HepG2 (cell line): ENCODE measurements around the gene TDRD10.
A peak's percentile ranks its signal among the peaks of the same experiment; 100 is the strongest.

Experiments
- EZH2 ChIP-seq: conservative IDR thresholded peaks from 2 replicates; pipeline ENCODE4 v1.6.1; 2012; ENCODE audit warnings: mild to moderate bottlenecking, low read depth, low read length, moderate library complexity
- IRF2 ChIP-seq: IDR thresholded peaks from 2 replicates; pipeline ENCODE4 v1.6.1; 2018; ENCODE audit warnings: missing genetic modification reagents, missing compliant biosample characterization
- NR3C1 ChIP-seq: sonication (generic); formaldehyde crosslinking; IDR thresholded peaks from 2 replicates; pipeline ENCODE4 v1.4.0; 2020; ENCODE audit warnings: missing genetic modification reagents
- TF ChIP-seq, protein P1 (sequence below): sonication (generic); formaldehyde crosslinking; IDR thresholded peaks from one replicate; pipeline ENCODE4 v1.5.1; 2020; ENCODE audit warnings: mild to moderate bottlenecking, missing genetic modification reagents; ENCODE audit errors: not compliant biosample characterization

DNA sequence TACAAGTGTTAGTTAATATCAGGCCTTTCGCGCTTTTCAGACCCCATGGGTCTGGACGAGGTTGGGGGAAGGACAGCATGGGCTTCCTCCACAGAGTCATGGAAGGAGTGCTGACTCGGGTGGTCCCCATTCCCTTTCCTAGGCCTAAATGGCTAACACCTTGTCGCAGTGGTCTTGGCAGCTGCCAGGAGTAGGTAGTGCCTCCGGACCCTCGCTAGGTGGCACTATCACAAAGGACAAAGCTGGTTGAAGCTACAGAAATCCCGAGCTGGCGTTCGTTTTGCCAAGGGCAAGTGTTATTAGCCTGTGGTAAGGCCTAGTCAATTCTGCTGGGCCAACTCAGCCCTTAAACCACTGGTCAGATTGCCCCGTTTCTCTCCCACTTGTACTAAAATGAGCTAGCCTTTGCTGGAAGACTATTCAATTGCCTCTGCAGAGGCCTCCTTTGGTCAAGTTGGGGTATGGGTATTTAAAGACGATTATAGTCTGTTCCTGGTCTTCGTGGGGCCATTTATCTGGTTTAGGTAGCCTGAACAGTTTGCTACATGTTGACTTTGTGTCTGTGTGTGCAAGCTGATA, 57.5 kb downstream of the TDRD10 start:
- TF ChIP-seq EZH2 (no peak), NR3C1 (CRISPR knock-in tag) (no peak), IRF2 (CRISPR knock-in tag) (0 out of 2 replicates have a peak, but pooled peaks have one; percentile 9)
- TF ChIP-seq, protein P1, sequence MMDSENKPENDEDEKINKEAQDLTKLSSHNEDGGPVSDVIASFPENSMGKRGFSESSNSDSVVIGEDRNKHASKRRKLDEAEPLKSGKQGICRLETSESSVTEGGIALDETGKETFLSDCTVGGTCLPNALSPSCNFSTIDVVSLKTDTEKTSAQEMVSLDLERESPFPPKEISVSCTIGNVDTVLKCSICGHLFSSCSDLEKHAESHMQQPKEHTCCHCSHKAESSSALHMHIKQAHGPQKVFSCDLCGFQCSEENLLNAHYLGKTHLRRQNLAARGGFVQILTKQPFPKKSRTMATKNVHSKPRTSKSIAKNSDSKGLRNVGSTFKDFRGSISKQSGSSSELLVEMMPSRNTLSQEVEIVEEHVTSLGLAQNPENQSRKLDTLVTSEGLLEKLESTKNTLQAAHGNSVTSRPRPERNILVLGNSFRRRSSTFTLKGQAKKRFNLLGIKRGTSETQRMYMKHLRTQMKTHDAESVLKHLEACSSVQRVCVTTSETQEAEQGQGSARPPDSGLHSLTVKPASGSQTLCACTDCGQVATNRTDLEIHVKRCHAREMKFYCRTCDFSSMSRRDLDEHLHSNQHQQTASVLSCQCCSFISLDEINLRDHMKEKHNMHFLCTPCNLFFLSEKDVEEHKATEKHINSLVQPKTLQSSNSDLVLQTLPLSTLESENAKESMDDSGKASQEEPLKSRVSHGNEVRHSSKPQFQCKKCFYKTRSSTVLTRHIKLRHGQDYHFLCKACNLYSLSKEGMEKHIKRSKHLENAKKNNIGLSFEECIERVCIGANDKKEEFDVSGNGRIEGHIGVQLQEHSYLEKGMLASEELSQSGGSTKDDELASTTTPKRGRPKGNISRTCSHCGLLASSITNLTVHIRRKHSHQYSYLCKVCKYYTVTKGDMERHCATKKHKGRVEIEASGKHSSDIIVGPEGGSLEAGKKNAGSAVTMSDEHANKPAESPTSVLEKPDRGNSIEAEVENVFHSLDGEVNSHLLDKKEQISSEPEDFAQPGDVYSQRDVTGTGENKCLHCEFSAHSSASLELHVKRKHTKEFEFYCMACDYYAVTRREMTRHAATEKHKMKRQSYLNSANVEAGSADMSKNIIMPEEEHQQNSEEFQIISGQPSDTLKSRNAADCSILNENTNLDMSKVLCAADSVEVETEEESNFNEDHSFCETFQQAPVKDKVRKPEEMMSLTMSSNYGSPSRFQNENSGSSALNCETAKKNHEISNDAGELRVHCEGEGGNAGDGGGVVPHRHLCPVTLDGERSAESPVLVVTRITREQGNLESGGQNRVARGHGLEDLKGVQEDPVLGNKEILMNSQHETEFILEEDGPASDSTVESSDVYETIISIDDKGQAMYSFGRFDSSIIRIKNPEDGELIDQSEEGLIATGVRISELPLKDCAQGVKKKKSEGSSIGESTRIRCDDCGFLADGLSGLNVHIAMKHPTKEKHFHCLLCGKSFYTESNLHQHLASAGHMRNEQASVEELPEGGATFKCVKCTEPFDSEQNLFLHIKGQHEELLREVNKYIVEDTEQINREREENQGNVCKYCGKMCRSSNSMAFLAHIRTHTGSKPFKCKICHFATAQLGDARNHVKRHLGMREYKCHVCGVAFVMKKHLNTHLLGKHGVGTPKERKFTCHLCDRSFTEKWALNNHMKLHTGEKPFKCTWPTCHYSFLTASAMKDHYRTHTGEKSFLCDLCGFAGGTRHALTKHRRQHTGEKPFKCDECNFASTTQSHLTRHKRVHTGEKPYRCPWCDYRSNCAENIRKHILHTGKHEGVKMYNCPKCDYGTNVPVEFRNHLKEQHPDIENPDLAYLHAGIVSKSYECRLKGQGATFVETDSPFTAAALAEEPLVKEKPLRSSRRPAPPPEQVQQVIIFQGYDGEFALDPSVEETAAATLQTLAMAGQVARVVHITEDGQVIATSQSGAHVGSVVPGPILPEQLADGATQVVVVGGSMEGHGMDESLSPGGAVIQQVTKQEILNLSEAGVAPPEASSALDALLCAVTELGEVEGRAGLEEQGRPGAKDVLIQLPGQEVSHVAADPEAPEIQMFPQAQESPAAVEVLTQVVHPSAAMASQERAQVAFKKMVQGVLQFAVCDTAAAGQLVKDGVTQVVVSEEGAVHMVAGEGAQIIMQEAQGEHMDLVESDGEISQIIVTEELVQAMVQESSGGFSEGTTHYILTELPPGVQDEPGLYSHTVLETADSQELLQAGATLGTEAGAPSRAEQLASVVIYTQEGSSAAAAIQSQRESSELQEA (CRISPR knock-in tag) = no peak
